HG03378 (cell line): ENCODE results near the gene ZAR1L.

Source experiments
- ATAC-seq: cut with Tn5 transposase; IDR thresholded peaks from one replicate; pipeline ENCODE4 v1.9.1; 2021; ENCODE audit warnings: mild to moderate bottlenecking, moderate library complexity; ENCODE audit not compliant: unreplicated experiment

The ZAR1L gene

DNA sequence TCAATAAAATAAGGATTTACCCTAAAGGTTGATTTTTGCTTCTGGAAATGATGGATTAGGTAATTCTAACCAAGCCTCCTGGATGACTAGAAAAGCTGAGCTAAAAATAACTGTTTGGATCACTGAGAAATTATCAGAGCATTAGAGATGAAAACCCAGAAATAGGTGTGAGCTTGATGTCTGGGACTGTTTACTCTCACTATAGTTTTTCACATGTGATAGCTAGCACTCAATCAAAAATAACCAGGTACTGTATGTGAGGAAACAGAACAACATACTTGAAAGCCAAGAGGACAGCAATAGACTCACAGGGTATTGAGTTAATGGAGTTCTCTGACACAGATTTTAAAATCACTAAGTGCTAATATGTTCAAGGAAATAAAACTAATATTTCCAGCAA lies 9.5 kb downstream of the ZAR1L start:
- ATAC-seq, result no peak

GRCh38 chr13:32302461-32302860 lies 12.7 kb downstream of the ZAR1L start:
- ATAC-seq, result no peak

GRCh38 chr13:32300920-32301319 lies 14.2 kb downstream of the ZAR1L start:
- ATAC-seq, result no peak

DNA sequence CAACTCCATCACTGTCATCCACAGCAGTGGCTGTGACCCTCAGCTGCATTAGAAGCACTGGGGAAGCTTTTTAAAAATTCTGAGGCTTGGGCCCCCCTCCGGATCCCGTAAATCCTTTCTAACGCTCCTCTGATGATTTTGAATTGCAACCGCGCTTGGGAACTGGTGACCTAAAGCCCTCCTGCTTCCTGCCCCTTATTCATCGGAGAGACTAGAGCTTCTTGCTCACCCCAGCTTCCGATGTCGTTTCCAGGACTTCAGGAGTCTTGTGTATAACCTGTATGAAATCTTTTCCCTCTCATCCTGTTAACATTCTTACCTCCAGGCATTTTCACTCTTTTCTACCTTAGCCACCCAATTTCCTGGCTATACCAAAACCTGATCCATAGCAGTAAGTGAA lies 14.8 kb downstream of the ZAR1L start:
- ATAC-seq, result no peak

- no peak for ATAC-seq
Observed at GRCh38 chr13:32299893-32300292, 15.3 kb downstream of the ZAR1L start.

DNA sequence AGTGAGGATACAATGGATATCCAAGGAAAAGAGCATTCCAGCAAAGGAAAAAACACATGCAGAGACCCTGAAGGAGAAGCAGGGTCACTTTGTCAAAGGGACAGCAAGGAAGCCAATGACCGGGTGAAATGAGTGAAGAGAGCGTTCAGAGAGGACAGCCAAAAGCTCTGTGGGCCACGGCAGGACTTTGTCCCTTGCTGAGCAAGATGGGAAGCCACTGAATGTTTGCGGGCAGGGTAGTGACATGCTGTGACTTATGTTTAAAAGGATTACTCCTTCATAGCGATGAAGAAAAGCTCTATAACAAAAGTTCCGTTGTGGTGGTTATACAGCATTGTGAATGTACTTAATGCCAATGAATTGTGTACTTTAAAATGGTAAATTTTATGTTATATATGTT lies 16.5 kb downstream of the ZAR1L start:
- ATAC-seq, result no peak

- ATAC-seq, result no peak
Observed at GRCh38 chr13:32297206-32297605, 18.0 kb downstream of the ZAR1L start.

DNA sequence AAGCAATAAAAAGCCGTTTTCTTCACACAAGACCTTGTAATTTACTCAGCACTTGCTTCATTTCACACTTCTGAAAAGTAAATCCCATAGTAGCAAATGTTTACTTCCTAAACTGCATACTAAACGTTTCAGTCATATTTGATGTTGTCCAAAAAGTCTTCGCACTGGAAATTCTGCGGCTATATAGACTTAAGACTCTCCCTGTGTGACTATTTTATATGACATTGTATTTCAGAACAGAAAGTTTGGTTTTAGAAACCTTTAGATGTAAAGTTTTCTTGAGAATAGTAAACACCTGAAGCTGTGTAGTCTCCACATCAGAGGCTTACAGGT lies 29.6 kb downstream of the ZAR1L start:
- ATAC-seq, result no peak

- no peak for ATAC-seq
Observed at GRCh38 chr13:32284927-32285632, 30.1 kb downstream of the ZAR1L start.

DNA sequence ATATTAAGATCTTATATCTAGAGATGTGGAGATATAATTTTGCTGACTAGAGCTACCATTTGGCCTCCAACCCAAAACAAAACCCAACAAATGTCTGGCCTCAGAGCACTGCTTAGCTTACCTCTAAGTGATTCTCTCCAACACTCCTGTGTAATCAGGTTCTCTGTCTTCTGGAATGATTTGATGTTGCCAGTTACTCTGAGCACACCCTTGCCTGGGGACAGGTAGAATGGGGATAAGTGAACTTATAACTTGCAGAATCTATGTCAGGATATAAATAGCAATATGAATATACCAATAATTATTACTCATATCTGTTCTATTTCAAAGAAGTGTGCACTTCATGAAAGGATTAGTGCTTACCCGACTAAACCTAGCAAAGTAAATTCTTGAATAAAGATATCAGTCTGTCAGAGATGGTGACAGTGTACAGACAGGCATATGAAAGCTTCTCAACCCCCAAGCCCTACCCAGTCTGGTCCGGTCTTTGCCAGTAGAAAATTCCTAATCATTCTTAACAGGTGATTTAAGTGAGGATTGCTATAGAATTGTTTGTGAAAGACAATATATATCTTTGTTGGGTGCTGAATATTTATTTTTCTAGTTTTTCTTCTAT lies 33.0 kb downstream of the ZAR1L start:
- ATAC-seq, result no peak

DNA sequence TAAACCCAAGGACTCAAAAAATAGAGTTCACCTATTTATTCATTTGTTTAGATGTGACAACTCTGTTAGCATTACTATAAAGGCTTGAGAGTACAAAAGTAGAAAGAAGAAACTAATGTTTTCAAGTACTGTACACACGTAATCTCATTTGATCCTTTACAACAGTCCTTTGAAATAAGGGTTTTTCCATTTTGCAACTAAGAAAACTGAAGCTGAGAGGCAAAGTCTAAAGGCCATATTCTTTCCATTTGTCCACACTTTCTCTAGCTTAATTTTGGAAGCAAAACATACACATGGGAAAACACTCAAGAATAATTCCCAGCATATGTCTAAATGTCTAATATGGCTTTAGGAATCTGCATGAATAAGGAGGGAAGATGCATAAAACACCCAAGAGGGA lies 34.1 kb downstream of the ZAR1L start:
- ATAC-seq, result no peak

GRCh38 chr13:32278426-32278825 lies 36.7 kb downstream of the ZAR1L start:
- no peak for ATAC-seq

- ATAC-seq, result no peak
Observed at GRCh38 chr13:32277839-32278238, 37.3 kb downstream of the ZAR1L start.

DNA sequence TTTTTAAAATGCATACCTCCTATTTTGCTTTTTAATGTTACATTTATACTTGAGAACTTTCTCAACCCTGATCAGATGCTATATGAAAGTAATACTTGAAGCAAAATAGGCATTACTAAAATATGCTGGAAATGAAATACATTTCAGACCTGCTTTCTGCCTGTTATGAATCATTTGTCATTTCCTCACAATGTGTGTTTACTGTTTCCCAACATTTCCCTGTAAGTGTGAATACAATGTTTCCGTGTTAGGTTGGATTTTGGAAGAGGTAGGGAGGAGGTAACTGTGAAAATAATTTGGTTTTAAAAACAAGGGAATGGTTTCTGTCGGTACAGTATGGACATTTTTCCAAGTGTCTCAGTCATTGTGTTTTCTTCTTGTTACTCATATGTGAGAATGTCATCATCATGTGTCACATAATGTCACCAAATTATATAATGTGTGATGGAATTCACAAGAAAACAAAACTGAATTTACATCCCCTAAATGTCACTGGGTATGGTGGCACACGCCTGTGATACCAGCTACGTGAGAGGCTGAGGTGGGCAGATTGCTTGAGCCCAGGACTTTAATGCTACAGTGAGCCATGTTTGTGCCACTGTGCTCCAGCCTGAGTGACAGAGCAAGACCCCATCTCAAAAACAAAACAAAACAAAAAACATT lies 43.0 kb downstream of the ZAR1L start:
- no peak for ATAC-seq

DNA sequence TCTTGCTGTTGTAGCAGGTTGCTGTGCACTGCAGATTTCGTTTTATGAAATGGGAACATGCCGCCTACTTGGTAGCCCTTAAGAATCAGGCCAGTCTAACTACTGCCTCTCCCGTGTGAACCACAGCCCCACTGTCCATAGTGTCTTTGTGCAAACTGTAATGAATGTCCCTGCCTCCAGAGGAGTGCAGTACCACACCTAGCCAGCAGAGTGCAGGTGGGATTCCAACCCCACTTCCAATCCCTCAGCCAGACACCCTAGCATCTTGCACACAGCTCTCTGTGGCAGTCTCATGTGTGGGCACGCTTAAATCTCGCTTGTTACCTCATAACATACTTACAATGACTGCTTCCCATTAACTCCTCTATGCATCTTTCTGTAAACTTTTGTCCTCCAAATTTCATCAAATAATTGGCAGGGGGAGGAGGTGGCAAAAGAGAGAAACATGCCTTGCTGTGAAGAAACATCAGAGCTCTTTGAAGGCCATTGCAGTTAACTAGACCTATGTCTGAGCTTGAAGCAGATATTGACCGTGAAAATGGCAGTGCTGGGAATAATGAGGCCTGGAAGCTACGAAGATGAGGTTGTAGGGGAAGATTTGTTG lies 47.2 kb downstream of the ZAR1L start:
- ATAC-seq, result peak; percentile 96

DNA sequence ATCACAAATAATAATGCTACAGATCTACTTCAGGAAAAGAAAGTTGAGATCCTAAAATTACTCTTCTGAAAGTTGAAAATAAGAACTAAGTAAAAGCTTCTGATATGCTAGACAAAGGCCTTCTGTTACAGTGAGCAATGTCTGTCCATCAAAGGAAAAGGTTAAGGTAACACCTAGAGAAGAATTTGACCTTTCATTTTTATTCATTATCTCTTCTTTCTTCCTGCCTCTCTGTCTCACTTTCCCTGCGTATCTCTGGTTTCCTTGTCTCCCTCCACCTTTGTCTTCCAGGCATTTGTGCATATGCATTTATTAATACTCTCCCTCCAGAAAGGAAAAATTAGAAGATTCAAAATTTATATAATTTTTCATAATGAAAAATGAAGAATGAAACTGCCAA lies 49.0 kb downstream of the ZAR1L start:
- no peak for ATAC-seq

GRCh38 chr13:32265726-32266125 lies 49.4 kb downstream of the ZAR1L start:
- no peak for ATAC-seq

- no peak for ATAC-seq
Observed at GRCh38 chr13:32264407-32264806, 50.8 kb downstream of the ZAR1L start.

- no peak for ATAC-seq
Observed at GRCh38 chr13:32262619-32263018, 52.5 kb downstream of the ZAR1L start.

DNA sequence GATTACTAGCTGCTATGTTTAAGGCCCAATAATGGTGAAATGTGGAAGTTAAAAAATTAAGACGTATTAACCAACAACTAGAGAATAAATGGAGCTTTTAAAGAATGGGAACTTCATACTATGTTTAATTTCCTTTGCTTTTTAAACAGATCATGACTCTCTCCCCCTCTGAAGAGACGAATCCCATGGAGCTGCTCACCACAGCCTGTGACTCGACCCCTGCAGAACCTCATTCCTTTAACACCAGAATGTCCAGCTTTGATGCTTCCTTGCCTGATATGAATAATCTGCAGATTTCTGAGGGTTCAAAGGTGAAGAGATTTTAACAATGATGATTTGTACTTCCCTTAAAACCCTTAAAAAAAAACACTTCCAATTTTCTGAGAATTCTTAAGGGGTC lies 53.0 kb downstream of the ZAR1L start:
- ATAC-seq, result no peak

DNA sequence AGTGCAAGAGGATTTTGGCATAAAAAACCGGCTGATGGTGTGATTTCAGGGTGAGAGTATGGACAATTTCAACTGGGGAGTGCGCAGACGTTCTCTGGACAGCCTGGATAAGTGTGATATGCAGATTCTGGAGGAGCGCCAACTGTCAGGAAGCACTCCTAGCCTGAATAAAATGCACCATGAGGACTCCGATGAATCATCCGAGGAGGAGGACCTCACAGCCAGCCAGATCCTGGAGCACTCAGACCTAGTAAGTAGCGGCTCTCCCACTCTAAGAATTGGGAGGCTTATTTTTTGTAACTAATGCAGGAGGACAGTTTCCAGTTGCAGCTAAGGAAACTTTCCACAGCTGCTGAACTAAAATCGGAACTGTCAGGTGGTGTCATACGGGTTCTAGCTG lies 53.6 kb downstream of the ZAR1L start:
- no peak for ATAC-seq

GRCh38 chr13:32259116-32259515 lies 56.0 kb downstream of the ZAR1L start:
- no peak for ATAC-seq
